Adipose tissue (tissue), 3 donors: ENCODE data around the gene C1RL. TPM values are rescaled to one million over a fixed set of nuclear protein-coding genes. Genes with fewer than 3 reads are reported as not detected.
A peak's percentile ranks its signal among the peaks of the same experiment; 100 is the strongest.

Experiments
- H3K27ac ChIP-seq: one replicate; pipeline ENCODE4 v1.5.1; 2013; ENCODE audit warnings: low read depth, low read length
- WGBS, 3 donors: extraction: QIAGEN DNeasy Blood & Tissue Kit; methylation state at CpG; one replicate each; pipeline ENCODE4 v1.1.7; 2013; 5-methylcytosine and 5-hydroxymethylcytosine counted together
- polyA plus RNA-seq, 3 donors: library from polyadenylated mRNA; stranded (reverse); fragments of 200-250 nt; gene quantifications; one replicate each; pipeline ENCODE4 v1.2.3, GENCODE V29; 2013
- donor health status: healthy with polysubstance abuse.
- donor health status: Bipolar disorder and iron deficiency.
- donor health status: healthy.

The C1RL gene, protein sequence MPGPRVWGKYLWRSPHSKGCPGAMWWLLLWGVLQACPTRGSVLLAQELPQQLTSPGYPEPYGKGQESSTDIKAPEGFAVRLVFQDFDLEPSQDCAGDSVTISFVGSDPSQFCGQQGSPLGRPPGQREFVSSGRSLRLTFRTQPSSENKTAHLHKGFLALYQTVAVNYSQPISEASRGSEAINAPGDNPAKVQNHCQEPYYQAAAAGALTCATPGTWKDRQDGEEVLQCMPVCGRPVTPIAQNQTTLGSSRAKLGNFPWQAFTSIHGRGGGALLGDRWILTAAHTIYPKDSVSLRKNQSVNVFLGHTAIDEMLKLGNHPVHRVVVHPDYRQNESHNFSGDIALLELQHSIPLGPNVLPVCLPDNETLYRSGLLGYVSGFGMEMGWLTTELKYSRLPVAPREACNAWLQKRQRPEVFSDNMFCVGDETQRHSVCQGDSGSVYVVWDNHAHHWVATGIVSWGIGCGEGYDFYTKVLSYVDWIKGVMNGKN
- polyA plus RNA-seq, result 10 to 100 TPM; 40.8 to 48.5 (median 42.0) TPM

DNA sequence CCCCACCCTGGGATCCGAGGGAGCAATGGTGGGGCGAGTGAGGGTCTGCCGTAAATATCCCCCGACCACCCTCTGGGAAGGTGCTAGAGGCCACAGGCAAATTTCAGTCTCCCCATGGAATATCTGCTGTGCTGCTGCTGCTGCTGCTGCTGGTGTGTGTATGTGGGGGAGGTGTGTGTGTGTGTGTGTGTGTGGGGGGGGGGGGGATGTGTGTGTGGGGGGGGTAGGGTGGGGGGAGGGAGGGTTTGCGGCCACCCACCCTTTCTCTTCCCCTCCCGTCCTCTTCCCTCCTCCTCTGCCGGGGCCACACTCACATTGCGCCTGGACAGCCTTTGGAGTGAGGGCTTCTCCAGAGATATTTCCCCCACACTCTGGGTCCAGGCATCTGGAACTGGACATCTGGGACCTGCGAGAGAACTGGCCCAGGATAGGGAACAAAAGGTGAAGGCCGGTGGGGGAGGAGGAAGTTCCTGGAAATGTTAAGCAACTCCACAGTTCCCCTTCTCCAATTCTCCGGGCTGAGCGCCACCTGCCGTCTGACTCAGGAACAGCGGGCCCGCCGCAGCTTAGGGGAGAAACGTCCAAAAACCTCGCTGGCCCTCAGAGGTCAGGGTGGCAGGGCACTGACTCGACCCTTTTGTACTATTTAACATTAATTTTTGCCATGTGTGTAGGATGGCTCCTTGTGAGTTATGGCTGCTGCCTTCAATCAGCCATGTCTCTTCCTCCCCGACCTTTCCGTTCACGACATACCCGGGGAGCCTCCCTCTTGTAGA, at the start of gene C1RL:
TSS of gene C1RL (minus strand) at position 419 of the 776 bp plus-strand sequence. CDS start at position 385, 34 bp downstream.
- peak within 1 kb of the TSS; percentile 99 for H3K27ac ChIP-seq
- WGBS, 3 donors, result 10 to 15% (median 10%) methylated on average over 21 to 23 of the region's 23 CpGs

DNA sequence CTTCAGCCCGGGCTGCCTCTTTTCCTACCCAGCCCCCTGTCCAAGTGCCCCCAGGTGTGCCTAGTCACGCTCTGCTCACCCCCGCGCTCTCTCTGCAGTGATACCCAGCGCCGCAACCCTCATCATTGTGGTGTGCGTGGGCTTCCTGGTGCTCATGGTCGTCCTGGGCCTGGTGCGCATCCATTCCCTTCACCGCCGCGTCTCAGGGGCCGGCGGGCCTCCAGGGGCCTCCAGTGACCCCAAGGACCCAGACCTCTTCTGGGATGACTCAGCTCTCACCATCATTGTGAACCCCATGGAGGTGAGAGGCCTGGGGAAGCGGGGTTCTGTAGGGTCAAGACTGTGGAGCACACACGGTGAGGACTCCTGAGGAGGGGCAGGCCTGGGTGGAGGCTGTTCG, 48.4 kb upstream of the C1RL start:
- H3K27ac ChIP-seq, result no peak overlapping the region
- WGBS, 3 donors, result 91 to 96% (median 94%) methylated on average over 17 of the region's 17 CpGs

DNA sequence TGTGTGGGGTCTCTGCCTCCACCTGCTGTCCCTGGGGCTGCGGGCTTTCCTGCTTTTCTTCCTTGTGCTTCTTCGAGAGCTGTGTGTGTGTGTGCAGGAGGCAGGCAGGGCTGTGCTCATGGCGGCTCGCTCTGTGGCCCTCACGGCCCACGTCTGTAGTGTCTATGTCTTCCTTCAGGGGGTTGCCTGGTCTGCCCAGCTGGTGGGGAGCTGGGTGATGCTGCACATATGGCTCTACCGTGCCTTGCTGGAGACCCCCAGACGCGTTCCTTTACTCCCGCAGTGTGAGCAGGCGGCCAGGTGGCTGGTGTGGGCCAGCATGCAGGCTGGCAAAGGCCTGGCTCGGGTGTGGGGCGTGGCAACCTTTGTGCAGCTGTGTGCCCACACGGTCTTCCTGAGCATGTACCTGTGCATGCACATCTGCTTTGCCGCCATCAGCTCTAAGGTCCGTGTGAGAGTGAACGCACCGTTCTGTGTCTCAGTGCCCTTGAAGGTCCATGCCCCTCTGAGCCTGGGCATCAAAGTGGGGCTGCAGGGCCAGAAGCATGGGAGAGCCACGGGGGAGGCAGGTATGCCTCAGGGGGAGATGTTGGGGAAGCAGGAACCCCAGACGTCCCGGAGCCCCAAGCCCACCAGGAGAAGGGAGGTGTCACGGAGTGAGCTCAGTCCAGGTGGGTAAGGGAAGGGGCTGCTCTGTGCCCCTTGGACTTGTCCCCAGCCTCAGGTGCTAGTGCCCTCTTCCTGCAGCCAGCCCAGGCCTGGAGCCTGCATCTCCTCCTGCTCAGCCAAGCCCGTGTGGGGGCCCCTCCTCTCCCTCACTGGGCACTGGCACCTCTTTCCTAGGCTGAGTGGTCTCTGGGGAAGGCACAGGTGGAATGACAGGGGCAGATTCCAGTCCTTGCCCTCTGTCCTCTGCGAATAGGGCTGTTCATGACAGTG, 47.5 kb upstream of the C1RL start:
- H3K27ac ChIP-seq, result no peak overlapping the region
- 81 to 90% (median 89%) methylated on average over 23 to 24 of the region's 24 CpGs for WGBS, 3 donors

DNA sequence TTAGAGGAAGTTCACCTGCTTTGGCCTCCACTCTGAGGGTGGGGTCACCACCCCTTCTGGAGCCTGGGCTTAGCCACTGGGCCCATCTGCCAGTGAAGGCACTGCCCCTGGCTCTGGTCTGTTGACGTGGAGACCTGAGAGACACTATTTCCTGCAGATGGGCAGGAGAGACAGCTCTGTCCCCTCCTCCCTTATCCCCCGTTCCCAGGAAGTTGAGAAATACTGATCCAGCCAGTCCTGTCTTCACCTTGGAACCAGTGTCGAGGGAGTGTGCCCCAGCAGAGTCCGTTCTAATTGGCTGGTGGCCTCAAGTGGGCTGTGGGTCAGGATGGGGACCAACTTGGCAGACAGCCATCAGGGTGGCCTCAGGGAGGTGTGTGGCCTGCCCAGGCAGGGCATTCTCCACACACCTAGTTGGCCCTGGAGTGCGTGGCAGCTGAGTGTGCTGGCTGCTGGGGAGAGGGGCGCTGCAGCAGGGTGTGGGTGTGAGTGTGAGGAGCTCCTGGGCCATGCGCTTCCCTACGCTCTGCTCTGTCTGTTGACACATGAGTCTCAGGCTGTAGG, 46.5 kb upstream of the C1RL start:
- H3K27ac ChIP-seq, result no peak overlapping the region
- WGBS, 3 donors, result 73 to 74% (median 74%) methylated on average over 8 of the region's 8 CpGs

DNA sequence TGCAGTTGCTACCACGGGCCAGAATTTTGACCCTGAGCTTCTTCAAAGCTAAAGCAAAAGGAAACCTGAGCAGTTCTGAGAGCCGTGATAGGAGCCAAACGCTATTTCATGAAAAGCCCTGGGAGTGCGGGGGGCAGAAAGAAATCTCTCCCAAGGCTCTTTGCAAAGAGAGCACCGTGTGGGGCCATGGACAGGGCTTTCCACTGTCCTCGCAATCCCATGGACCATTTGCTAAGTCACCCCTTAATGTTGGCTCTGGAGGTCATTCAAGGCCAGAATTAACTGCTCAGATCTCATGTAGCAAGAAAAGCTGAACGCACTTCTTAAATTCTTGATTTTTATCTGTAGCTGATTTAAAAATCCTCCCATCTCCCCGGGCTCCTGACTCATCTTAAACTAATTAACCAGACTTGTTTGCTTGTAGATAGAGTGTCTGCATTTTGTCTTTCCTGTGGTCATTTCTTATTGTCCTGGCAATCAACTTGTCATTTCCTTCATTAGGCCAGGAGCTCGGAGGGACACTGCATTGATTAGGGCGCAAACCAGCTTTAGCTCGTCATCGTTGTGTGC, 46.0 kb upstream of the C1RL start:
- no peak overlapping the region for H3K27ac ChIP-seq
- WGBS, 3 donors, result 77 to 81% (median 78%) methylated on average over 12 of the region's 12 CpGs

DNA sequence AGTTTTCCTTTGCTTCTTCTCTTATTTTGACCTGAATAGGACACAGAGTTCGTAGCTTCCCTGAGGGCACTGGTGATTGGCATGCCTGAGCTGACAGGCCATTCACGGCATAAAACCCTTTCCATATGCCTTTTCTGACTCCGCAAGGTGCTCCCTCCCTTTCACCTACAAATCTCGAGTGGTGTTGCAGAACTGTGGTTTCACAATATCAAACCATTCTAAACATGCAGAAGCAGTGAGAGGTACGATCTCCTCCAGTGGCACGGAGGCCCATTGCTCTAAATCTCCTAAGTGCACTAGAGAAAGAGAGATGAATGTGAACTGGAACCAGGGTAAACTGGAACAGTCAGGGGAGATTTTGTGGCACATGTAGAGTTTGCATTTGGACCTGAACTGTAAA, 45.0 kb upstream of the C1RL start:
- whole genome bisulfite sequencing, 3 donors, result 74 to 88% (median 81%) methylated on average over 6 of the region's 6 CpGs
- no peak overlapping the region for H3K27ac ChIP-seq

DNA sequence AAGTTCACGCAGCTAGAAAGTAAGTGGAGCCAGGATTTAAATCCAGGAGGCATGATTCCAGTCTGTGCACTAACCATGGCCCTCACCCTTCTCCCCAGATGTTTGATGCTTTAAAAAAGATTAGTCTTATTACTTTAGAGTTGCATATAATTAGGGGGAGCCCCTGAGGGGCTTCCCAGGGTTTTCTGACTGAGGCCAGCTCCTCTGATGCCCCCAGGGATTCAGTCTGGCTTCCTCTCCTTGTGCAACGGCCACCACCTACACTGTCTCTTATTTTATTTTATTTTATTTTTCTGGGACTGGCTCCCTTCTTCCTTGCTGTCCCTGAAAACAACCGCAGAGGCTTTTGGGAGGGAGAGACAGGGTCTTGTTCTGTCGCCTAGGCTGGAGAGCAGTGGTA, 43.8 kb upstream of the C1RL start:
- WGBS, 3 donors, result 78 to 79% (median 78%) methylated on average over 4 of the region's 4 CpGs

DNA sequence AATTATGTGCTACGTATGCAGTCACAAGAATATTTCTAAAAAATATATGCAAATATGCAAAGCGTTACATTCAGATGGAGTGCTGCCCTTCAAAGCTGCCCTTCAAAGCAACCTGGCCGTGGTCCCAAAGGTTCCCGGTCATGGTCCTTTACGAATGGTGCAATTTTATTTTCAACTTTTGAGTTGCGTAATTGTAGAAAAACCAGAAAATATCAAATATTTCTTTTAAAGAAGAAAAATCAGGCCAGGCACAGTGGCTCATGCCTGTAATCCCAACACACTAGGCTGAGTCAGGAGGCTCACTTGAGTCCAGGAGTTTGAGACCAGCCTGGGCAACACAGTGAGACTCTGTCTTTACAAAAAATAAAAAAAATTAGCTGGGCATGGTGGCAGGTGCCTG, 42.5 kb upstream of the C1RL start:
- WGBS, 3 donors, result 80 to 89% (median 80%) methylated on average over 6 of the region's 6 CpGs
- H3K27ac ChIP-seq, result no peak overlapping the region

More for the DNA sequence above, 43.8 kb upstream of the C1RL start:
- H3K27ac ChIP-seq, result no peak overlapping the region

DNA sequence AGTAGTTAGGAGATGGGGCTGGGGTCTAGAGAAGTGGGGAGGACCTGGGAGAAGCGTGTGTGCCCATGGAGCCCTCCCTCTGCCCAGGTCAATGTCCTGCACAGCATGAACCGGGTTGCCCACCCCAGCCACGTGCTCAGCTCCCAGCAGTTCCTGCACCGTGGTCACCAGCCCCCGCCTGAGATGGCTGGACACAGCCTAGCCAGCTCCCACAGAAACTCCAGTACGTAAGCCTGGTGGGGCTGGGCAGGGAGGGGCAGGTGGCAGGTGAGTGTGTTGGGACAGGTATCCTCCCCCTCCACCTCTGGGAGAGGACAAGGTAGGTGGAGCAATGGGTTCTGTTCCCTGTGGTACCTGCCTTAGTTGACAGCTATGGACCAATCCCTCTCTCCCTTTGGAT, 41.8 kb upstream of the C1RL start:
- no peak overlapping the region for H3K27ac ChIP-seq
- WGBS, 3 donors, result 89 to 95% (median 93%) methylated on average over 5 to 6 of the region's 6 CpGs

DNA sequence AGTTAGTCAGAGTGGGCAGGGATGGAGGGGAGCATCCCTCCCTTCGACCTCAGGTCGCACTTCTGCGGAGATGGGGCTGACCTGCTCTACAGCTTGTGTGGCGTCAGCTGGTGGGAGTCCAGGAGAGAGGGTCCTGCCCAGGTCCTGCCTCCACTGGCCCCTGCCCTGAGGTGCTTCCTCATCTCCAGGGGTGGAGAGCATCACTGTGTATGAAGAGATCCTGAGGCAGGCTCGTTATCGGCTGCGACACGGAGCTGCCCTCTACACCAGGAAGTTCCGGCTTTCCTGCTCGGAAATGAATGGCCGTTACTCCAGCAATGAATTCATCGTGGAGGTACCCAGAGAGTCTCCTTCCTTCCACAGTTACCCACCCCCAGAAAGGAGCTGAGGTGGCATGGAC, 41.3 kb upstream of the C1RL start:
- H3K27ac ChIP-seq, result no peak overlapping the region
- WGBS, 3 donors, result 84 to 90% (median 86%) methylated on average over 12 of the region's 12 CpGs

DNA sequence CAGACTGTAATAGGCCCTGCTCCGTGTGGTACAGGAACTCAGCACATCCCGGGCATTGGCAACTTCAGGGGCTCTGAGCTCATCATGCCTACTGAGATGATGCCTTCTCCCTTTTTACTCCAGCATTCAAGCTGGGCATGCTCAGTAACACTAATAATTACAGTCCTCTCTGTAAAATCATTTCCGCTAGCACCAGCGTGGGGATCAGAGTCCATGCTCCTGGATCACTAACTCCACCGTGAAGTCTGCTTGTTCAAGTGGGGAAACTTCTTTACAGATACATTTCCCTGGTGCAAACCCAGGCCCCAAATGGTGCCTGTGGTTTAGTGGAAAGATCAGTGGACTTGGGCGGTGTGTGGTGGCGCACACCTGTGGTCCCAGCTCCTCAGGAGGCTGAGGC, 37.9 kb upstream of the C1RL start:
- no peak overlapping the region for H3K27ac ChIP-seq
- WGBS, 3 donors, result 92 to 94% (median 92%) methylated on average over 7 of the region's 7 CpGs

DNA sequence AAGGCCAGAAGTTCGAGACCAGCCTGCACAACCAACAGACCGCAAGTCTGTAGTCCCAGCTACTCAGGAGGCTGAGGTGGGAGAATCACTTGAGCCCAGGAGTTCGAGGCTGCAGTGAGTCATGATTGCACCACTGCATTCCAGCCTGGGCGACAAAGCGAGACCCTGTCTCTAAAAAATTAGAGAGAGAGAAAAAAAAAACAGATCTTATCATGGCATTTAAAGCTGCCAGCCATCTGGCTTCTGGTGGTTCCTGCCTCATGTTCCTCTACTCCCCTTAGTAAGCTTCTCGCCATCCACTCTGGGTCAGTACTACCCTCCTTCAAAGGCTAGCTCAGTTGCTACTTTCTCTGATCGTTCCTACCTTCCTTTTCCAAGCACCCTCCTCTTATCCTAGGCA, 37.2 kb upstream of the C1RL start:
- WGBS, 3 donors, result 89 to 93% (median 89%) methylated on average over 7 of the region's 7 CpGs
- no peak overlapping the region for H3K27ac ChIP-seq

DNA sequence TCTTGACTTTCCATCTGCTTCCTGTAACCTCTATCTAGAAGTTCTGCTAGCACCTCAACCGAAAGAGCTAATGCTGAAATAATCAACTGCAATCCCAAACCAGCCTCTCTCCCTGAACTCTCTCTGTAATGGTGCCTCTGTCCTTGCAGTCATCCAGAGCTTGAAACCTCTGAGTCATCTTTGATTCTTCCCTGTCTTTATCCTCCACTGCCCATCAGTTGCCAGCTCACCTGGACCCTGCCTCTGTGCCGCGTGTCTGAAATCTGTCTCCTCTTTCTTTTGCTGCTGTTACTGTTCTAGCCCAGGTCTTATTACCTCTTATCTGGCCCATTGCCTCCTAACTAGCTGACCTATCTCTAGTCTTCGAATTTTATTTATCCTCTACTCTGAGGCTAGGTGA, 36.7 kb upstream of the C1RL start:
- no peak overlapping the region for H3K27ac ChIP-seq
- 80 to 96% (median 80%) methylated on average over 4 of the region's 4 CpGs for WGBS, 3 donors

DNA sequence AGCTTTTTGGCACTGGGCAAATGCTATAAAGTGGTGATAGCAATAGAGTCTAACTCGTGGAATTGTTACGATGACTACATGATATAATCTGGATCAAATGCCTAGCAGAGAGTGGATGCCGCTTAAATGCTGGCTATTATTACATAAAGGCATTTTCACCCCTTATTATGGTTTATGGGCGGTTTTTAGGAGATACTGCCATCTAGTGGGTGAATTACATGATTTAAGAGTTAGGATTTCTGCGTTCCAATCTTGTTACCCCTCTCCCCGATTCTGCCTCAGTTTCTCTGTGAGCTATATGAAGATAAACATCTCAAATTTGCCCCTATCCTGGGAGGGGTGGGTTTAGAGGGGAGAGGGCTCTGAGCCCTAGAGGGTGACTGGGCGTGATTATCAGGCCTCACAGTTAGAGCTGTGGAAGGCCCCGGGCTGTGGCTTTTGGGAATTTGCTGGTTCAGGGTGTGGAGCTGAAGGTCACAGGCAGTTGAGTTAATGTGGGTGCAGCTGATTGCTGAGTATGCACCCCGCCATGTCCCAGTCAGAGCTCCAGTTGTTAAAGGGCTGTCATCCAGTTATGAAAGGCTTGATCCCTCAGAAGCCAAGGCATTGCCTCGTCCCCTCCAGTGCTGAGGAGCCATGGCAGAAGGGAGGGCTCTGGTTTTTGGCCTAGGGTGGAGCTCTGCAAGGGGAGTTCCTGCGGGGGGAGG, 35.6 kb upstream of the C1RL start:
- no peak overlapping the region for H3K27ac ChIP-seq
- 43 to 51% (median 50%) methylated on average over 11 of the region's 11 CpGs for WGBS, 3 donors

DNA sequence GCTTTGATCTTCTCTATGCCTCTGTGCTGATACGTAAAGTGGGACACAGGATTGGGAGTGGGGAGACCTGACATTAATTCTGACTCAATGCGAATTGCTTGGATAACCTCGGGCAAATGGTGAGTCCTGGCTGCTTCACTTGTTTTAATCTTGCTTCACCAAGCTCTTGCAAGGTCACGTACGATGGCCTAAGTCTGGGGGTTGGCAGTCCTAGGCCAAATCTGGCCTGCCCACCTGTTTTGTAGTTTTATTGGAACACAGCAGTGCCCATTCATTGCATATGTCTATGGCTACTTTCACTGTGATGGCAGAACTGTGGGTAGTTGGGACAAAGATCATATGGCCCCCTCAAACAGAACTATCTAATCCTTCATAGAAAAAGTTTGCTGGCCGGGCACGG, 34.5 kb upstream of the C1RL start:
- WGBS, 3 donors, result 88 to 93% (median 93%) methylated on average over 7 of the region's 7 CpGs
- H3K27ac ChIP-seq, result no peak overlapping the region

DNA sequence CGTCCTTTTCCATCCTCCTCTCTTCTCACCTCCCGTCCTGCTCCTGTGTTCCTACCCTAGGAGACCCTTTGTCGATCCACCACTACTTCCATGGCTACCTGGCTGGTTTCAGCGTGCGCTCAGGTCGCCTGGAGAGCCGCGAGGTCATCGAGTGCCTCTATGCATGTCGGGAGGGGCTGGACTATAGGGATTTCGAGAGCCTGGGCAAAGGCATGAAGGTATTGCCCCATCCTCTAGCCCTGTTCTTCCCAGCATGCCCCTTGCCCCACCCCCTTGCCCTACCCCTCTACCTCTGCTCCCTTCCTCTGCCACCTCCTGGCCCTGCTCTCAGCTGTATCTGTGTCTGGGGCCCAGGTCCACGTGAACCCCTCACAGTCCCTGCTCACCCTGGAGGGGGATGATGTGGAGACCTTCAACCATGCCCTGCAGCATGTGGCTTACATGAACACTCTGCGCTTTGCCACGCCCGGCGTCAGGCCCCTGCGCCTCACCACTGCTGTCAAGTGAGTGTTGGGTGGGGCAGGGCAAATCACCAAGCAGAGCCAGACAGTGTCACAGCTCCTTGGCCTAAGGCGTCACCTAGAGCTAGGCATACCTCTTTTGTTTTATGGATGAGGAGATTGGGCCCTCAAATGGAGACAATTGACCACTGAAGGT, 33.9 kb upstream of the C1RL start:
- 89 to 96% (median 94%) methylated on average over 18 of the region's 18 CpGs for WGBS, 3 donors
- H3K27ac ChIP-seq, result no peak overlapping the region
